Heart right ventricle (tissue), 16 donors: ENCODE results near the gene ZBTB9. TPM values are rescaled to one million over a fixed set of nuclear protein-coding genes. Genes with fewer than 3 reads are reported as not detected.

Experiments used
- ATAC-seq, 8 donors: fragments of 200-7000 bp; cut with Tn5 transposase; one replicate each; pipeline ENCODE4 v1.9.1; 2020; ENCODE audit warnings: mild to moderate bottlenecking in 8 of 8, moderate library complexity in 8 of 8, moderate number of reproducible peaks in 1 of 8
- DNase-seq, 2 donors: peaks; one replicate each; pipeline ENCODE4 v3.0.0-alpha.2; 2020
- H3K27ac ChIP-seq, 10 donors: fragments of 200-600 bp; sonication (generic) in 2 of 10; one replicate each; pipeline versions ENCODE4 v1.5.0 to v1.8.0; 2020 to 2022; ENCODE audit warnings: mild to moderate bottlenecking in 3 of 10
- H3K27me3 ChIP-seq, 7 donors: fragments of 200-600 bp; one replicate each; pipeline ENCODE4 v1.8.0; 2021 to 2022; ENCODE audit warnings: mild to moderate bottlenecking in 2 of 7
- H3K36me3 ChIP-seq, 9 donors: fragments of 200-600 bp; sonication (generic) in 1 of 9; one replicate each; pipeline versions ENCODE4 v1.5.0 to v1.8.0; 2020 to 2022; ENCODE audit warnings: mild to moderate bottlenecking in 2 of 9
- H3K4me1 ChIP-seq, 9 donors: fragments of 200-600 bp; sonication (generic) in 1 of 9; one replicate each; pipeline versions ENCODE4 v1.5.0 to v1.8.0; 2020 to 2022; ENCODE audit warnings: mild to moderate bottlenecking in 4 of 9
- H3K4me3 ChIP-seq, 10 donors: fragments of 200-600 bp; sonication (generic) in 2 of 10; one replicate each; pipeline versions ENCODE4 v1.5.0 to v1.8.0; 2020 to 2022; ENCODE audit warnings: mild to moderate bottlenecking in 7 of 10, moderate library complexity in 2 of 10
- H3K9me3 ChIP-seq, 11 donors: fragments of 200-600 bp in 10 of 11; sonication (generic) in 2 of 11; one replicate each; pipeline versions ENCODE4 v1.5.0 to v1.8.0; 2013 to 2022; ENCODE audit warnings: mild to moderate bottlenecking in 2 of 11, control low read depth in 1 of 11, moderate library complexity in 1 of 11
- WGBS, 2 donors: extraction: QIAGEN DNeasy Blood & Tissue Kit; methylation state at CpG; one replicate each; pipeline ENCODE4 v1.1.7; 2013; ENCODE audit warnings: inconsistent platforms in 1 of 2; 5-methylcytosine and 5-hydroxymethylcytosine counted together
- intact Hi-C, 10 donors: fragments of 100-400 bp; cut with DNase I; formaldehyde crosslinking; loops; one replicate each; pipeline versions ENCODE4 v1.11.1 to v1.14.2; 2022
- polyA plus RNA-seq, 2 donors: library from polyadenylated mRNA; stranded (reverse); fragments of 200-250 nt; gene quantifications; one replicate each; pipeline ENCODE4 v1.2.3, GENCODE V29; 2013
- total RNA-seq, 10 donors: library from RNA; stranded (reverse); fragmentation: NEBNext Ultra II Directional in 3 of 10; extraction: Animal tissue kit (Norgen Biotek cat#: 25700) in 3 of 10; gene quantifications; one replicate each; pipeline versions ENCODE4 v1.2.1 to v1.2.4, GENCODE V29; 2021 to 2023
- TF ChIP-seq, protein P1 (sequence below), 9 donors: fragments of 200-600 bp; sonication (generic) in 2 of 9; IDR thresholded peaks; one replicate each; pipeline versions ENCODE4 v1.5.0 to v1.8.0; 2021 to 2022; ENCODE audit warnings: antibody characterized with exemption in 9 of 9, mild to moderate bottlenecking in 5 of 9, moderate library complexity in 1 of 9
- donor health status: Arrhythmogenic right ventricular cardiomyopathy.
- donor health status: ischemic (EF 13 %, LVEDD 7.1; RV severe dilation, severe dysfunction).
- donor health status: healthy with polysubstance abuse.
- donor health status: DM: no; HTN: yes; CAD: no.
- donor health status: DM: no; HTN: no; CAD: no.
- donor health status: ischemic (EF 25% LVEDD 6.9; RV normal size, moderate dysfunction).
- donor health status: ischemic (EF 25% LVEDD 5.7; RV mildly dilated, moderate dysfunction).
- donor health status: healthy.
- donor health status: DM: yes; HTN: yes; CAD: no.
- donor health status: Ischemic cardiomyopathy.
- donor health status: ischemic (EF 35%, LVEDD 5.7; RV mildly dilated, moderate dysfunction).
- donor health status: nonischemic (EF 11% LVEDD 7.7; RV severe dilation, severe dysfunction).
- donor health status: DM: yes; HTN: yes; CAD: no.
- donor health status: PGD.
- donor health status: ischemic (EF 29% LVEDD 5.4; RV normal size, mild dysfunction).
- donor health status: nonischemic (EF 23%, LVEDD 6.1; RV moderate dilation, normal function).

ZBTB9 gene
- total and polyA plus RNA-seq, 12 donors: 1.2 to 6.5 (median 4.8) TPM

- peaks cover 0 to 3% (median 0%) of the 10 kb centered on the region in 11 donors for H3K9me3 ChIP-seq
- no peak for ATAC-seq
- H3K36me3 ChIP-seq: no peaks in the 10 kb centered on the region
- no peak for DNase-seq
- H3K27ac ChIP-seq: no peak overlapping the region
- intact Hi-C loops: no loop called here
- TF ChIP-seq, protein P1, sequence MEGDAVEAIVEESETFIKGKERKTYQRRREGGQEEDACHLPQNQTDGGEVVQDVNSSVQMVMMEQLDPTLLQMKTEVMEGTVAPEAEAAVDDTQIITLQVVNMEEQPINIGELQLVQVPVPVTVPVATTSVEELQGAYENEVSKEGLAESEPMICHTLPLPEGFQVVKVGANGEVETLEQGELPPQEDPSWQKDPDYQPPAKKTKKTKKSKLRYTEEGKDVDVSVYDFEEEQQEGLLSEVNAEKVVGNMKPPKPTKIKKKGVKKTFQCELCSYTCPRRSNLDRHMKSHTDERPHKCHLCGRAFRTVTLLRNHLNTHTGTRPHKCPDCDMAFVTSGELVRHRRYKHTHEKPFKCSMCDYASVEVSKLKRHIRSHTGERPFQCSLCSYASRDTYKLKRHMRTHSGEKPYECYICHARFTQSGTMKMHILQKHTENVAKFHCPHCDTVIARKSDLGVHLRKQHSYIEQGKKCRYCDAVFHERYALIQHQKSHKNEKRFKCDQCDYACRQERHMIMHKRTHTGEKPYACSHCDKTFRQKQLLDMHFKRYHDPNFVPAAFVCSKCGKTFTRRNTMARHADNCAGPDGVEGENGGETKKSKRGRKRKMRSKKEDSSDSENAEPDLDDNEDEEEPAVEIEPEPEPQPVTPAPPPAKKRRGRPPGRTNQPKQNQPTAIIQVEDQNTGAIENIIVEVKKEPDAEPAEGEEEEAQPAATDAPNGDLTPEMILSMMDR (IDR thresholded peaks at IDR 0.05): no peak
- peaks cover 0 to 20% (median 0%) of the 10 kb centered on the region in 7 donors for H3K27me3 ChIP-seq
- 73 to 80% methylated on average over 7 of the region's 7 CpGs for WGBS, 2 donors
- no peaks in the 10 kb centered on the region for H3K4me1 ChIP-seq
- H3K4me3 ChIP-seq: no peak overlapping the region
These were observed 34.0 kb downstream of the ZBTB9 start for GRCh38 chr6:33488339-33488738.

GRCh38 chr6:33490198-33490597, 35.8 kb downstream of the ZBTB9 start:
- DNase-seq: no peak
- TF ChIP-seq, protein P1 (IDR thresholded peaks at IDR 0.05): no peak
- Histone ChIP-seq H3K36me3 (no peaks in the 10 kb centered on the region), H3K27me3 (peaks cover 0 to 20% (median 0%) of the 10 kb centered on the region in 7 donors), H3K4me3 (no peak overlapping the region), H3K27ac (no peak overlapping the region), H3K4me1 (no peaks in the 10 kb centered on the region), H3K9me3 (no peaks in the 10 kb centered on the region)
- WGBS, 2 donors: 55 to 57% methylated on average over 3 of the region's 3 CpGs
- intact Hi-C loops: no loop called here
- ATAC-seq: no peak

DNA sequence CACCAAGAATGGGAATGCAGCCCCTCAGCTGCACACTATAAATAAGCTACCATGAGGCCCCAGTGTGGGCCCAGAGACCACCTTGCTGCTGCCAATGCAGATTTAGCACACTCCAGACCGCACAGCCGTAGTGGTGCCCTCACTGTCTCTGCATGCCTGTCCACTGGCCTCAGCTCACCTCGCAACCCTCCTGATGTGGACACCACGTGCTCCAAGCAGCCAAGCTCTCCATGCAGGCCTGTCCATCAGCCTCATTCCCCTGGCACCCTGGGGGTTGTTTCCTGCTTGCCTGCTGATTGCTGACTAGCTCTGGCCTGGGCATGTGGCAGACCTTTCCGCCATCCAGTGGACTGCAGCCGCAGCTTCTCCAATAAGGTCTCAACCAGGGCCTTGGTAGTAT, 36.2 kb downstream of the ZBTB9 start:
- H3K4me1 ChIP-seq: no peaks in the 10 kb centered on the region
- intact Hi-C loops: no loop called here
- TF ChIP-seq, protein P1 (IDR thresholded peaks at IDR 0.05): peak in 1 of 9 donors; percentile 14
- DNase-seq (peak; percentile 19 to 24), ATAC-seq (peak in 6 of 8 donors; percentile 52 to 84 (median 74))
- WGBS, 2 donors: 76 to 79% methylated on average over 6 of the region's 6 CpGs
- no peaks in the 10 kb centered on the region for H3K9me3 ChIP-seq
- no peak overlapping the region for H3K4me3 ChIP-seq
- H3K36me3 ChIP-seq: no peaks in the 10 kb centered on the region
- H3K27me3 ChIP-seq: peaks cover 0 to 20% (median 0%) of the 10 kb centered on the region in 7 donors
- H3K27ac ChIP-seq: no peak overlapping the region

- Histone ChIP-seq H3K36me3 (no peaks in the 10 kb centered on the region), H3K4me1 (no peaks in the 10 kb centered on the region), H3K27me3 (peaks cover 0 to 15% (median 0%) of the 10 kb centered on the region in 7 donors), H3K4me3 (no peak overlapping the region), H3K27ac (no peak overlapping the region), H3K9me3 (no peaks in the 10 kb centered on the region)
- ATAC-seq (no peak), DNase-seq (no peak)
- intact Hi-C loops: no loop called here
- WGBS, 2 donors: 46 to 55% methylated on average over 4 of the region's 4 CpGs
- TF ChIP-seq, protein P1 (IDR thresholded peaks at IDR 0.05): no peak
These were observed 37.7 kb downstream of the ZBTB9 start for GRCh38 chr6:33492093-33492492.
